Progenitor cell of endocrine pancreas (in vitro differentiated cells): ENCODE data around the gene MYRIP. TPM values are rescaled to one million over a fixed set of nuclear protein-coding genes. Genes with fewer than 3 reads are reported as not detected.
"Not testable (repeated sequence)": the region's sequence is repeated elsewhere in the genome, so short reads cannot be mapped to it uniquely, and the experiment has no call there.

Experiments
- DNase-seq: peaks from one replicate; pipeline ENCODE4 v3.0.0; 2021; ENCODE audit warnings: low spot score; ENCODE audit not compliant: unreplicated experiment
- H3K27ac Mint-ChIP-seq: 2 replicates; pipeline ENCODE4 v1.8.0; 2021; ENCODE audit warnings: mild to moderate bottlenecking, moderate library complexity, mixed read lengths
- H3K27me3 Mint-ChIP-seq: 2 replicates; pipeline ENCODE4 v1.8.0; 2021; ENCODE audit warnings: mixed read lengths
- H3K36me3 Mint-ChIP-seq: 2 replicates; pipeline ENCODE4 v1.8.0; 2022; ENCODE audit warnings: mixed read lengths; ENCODE audit not compliant: insufficient read depth
- H3K4me1 Mint-ChIP-seq: 2 replicates; pipeline ENCODE4 v1.8.0; 2021; ENCODE audit warnings: low read depth, mixed read lengths
- H3K4me3 Mint-ChIP-seq: 2 replicates; pipeline ENCODE4 v1.8.0; 2021; ENCODE audit warnings: low read depth, mild to moderate bottlenecking, moderate library complexity, mixed read lengths
- H3K9me3 Mint-ChIP-seq: 2 replicates; pipeline ENCODE4 v1.8.0; 2021; ENCODE audit warnings: low read depth, mixed read lengths
- total RNA-seq: library from RNA; stranded (reverse); gene quantifications from 2 replicates; pipeline ENCODE4 v1.2.1, GENCODE V29; 2021
- TF ChIP-seq, protein P1 (sequence below): fragments of 200-600 bp; sonication (generic); IDR thresholded peaks from one replicate; pipeline ENCODE4 v1.5.0; 2021; ENCODE audit warnings: antibody characterized with exemption, mild to moderate bottlenecking; ENCODE audit not compliant: unreplicated experiment

MYRIP gene
- total RNA-seq, 1 donor from 2014 or later, result 0.57 TPM

GRCh38 chr3:40070816-40071215, 261.4 kb downstream of the MYRIP start:
- no peaks in the 10 kb centered on the region for H3K9me3 Mint-ChIP-seq

DNA sequence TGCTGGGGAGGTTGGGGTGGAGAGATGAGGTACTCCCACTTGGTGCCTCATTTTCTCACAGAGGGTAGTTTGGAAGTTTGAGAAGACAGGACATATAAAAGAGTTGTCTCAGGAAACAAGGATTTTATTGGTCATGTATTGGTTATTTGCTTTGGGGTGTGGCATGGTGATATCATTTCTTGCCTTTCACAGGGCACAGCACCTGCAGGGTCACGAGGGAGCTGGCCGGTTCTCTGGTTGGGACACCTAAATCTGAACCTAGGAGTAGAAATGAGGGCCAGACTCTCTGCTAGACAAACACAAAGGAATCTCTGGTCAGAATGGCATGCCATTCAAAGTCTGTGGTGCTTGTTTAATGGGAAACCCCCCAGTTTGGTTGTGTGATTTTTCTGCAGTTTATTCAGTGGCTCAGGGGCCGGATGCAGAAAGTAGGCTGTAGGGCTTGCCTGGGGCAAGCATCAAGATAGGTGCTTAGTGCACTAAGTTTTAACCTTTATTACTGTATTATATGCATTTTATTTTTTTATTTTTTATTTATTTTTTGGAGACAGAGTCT, 262.4 kb downstream of the MYRIP start:
- peaks cover 3% of the 10 kb centered on the region for H3K27me3 Mint-ChIP-seq
- no peak overlapping the region for H3K27ac Mint-ChIP-seq
- DNase-seq, result no peak
- no peaks in the 10 kb centered on the region for H3K9me3 Mint-ChIP-seq
- no peaks in the 10 kb centered on the region for H3K36me3 Mint-ChIP-seq
- H3K4me3 Mint-ChIP-seq, result no peak overlapping the region
- peaks cover 6% of the 10 kb centered on the region for H3K4me1 Mint-ChIP-seq
- TF ChIP-seq, protein P1, sequence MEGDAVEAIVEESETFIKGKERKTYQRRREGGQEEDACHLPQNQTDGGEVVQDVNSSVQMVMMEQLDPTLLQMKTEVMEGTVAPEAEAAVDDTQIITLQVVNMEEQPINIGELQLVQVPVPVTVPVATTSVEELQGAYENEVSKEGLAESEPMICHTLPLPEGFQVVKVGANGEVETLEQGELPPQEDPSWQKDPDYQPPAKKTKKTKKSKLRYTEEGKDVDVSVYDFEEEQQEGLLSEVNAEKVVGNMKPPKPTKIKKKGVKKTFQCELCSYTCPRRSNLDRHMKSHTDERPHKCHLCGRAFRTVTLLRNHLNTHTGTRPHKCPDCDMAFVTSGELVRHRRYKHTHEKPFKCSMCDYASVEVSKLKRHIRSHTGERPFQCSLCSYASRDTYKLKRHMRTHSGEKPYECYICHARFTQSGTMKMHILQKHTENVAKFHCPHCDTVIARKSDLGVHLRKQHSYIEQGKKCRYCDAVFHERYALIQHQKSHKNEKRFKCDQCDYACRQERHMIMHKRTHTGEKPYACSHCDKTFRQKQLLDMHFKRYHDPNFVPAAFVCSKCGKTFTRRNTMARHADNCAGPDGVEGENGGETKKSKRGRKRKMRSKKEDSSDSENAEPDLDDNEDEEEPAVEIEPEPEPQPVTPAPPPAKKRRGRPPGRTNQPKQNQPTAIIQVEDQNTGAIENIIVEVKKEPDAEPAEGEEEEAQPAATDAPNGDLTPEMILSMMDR, result no peak

More at GRCh38 chr3:40070816-40071215, 261.4 kb downstream of the MYRIP start:
- TF ChIP-seq, protein P1, result no peak
- DNase-seq, result no peak
- no peaks in the 10 kb centered on the region for H3K36me3 Mint-ChIP-seq
- peaks cover 3% of the 10 kb centered on the region for H3K27me3 Mint-ChIP-seq
- H3K4me1 Mint-ChIP-seq, result peaks cover 6% of the 10 kb centered on the region
- H3K4me3 Mint-ChIP-seq, result no peak overlapping the region
- H3K27ac Mint-ChIP-seq, result no peak overlapping the region

DNA sequence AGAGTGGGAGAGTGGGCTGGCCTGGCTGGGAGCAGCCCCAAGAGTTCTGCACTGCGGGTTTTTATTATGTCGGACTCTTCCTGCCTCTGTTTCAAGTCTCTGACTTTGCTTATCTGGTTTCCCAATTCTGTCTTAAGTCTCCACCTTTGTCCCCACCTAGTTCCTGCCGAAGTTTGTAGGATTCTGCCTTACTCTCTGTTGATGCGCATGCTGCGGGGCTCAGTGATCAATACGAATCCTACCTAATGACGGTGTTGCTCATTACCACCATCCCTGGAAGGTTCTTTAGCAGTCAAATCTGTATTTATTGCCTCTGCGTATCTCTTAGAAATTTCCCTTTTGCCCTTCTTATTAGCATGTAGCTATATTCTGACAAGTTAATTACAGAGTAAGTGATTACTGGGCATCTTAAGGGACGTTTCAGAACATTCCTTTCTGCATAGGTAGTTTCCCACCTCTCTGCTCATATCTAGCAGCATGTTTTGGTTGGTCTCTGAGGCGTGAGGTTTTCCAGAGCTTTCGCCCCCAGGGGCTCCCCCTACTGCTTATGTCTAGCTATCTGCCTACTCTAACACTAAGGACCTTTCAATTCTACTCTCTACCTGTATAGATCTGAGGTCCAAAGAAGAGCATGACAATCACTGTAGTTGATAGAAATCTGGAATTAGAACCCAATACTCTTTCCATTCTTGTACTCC, 264.1 kb downstream of the MYRIP start:
- Mint-ChIP-seq H3K27ac (no peak overlapping the region), H3K4me3 (no peak overlapping the region), H3K27me3 (peaks cover 3% of the 10 kb centered on the region), H3K4me1 (peaks cover 6% of the 10 kb centered on the region), H3K36me3 (no peaks in the 10 kb centered on the region), H3K9me3 (no peaks in the 10 kb centered on the region)
- TF ChIP-seq, protein P1, result peak; percentile 36
- DNase-seq, result no peak

DNA sequence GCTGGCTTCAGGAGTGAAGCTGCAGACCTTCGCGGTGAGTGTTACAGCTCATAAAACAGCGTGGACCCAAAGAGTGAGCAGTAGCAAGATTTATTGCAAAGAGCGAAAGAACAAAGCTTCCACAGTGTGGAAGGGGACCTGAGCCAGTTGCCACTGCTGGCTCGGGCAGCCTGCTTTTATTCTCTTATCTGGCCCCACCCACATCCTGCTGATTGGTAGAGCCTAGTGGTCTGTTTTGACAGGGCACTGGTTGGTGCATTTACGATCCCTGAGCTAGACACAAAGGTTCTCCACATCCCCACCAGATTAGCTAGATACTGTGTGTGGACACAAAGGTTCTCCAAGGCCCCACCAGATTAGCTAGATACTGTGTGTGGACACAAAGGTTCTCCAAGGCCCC, 267.7 kb downstream of the MYRIP start:
- not testable (repeated sequence) for H3K36me3 Mint-ChIP-seq, H3K27ac Mint-ChIP-seq, H3K27me3 Mint-ChIP-seq, H3K9me3 Mint-ChIP-seq, H3K4me1 Mint-ChIP-seq, DNase-seq, H3K4me3 Mint-ChIP-seq

DNA sequence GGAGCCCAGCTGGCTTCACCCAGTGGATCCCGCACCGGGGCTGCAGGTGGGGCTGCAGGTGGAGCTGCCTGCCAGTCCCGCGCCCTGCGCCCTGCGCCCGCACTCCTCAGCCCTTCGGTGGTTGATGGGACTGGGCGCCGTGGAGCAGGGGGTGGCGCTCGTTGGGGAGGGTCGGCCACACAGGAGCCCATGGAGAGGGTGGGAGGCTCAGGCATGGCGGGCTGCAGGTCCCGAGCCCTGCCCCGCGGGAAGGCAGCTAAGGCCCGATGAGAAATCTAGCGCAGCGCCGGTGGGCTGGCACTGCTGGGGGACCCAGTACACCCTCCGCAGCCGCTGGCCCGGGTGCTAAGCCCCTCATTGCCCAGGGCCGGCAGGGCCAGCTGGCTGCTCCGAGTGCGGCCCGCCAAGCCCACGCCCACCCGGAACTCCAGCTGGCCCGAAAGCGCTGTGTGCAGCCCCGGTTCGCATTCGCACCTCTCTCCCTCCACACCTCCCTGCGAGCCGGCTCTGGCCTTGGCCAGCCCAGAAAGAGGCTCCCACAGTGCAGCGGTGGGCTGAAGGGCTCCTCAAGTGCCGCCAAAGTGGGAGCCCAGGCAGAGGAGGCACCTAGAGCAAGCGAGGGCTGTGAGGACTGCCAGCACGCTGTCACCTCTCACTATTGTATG, 268.6 kb downstream of the MYRIP start:
- H3K4me3 Mint-ChIP-seq, H3K4me1 Mint-ChIP-seq, DNase-seq, H3K27me3 Mint-ChIP-seq, H3K9me3 Mint-ChIP-seq, H3K36me3 Mint-ChIP-seq, H3K27ac Mint-ChIP-seq: not testable (repeated sequence)

DNA sequence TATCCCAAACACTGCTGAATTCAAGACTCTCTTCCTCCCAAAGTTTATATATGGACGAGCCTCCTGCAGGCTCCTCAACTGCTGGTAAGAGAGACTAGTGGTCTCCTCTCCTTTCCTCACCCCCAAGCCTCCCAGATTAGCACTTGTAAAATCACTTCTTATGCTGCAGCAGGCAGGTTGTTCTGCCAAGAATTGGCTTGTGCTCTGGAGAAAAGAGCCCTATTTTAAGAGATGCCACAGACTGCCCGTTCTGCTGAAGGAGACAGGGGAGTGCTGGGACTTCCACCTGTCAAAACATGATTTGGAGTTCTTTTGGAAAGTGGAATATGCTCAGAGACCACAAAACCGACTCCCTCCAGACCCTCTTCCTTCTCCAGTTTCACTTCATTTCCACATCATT, 269.2 kb downstream of the MYRIP start:
- H3K27me3 Mint-ChIP-seq, result no peaks in the 10 kb centered on the region
- no peak overlapping the region for H3K27ac Mint-ChIP-seq
- no peak overlapping the region for H3K4me3 Mint-ChIP-seq
- H3K9me3 Mint-ChIP-seq, result peaks cover 8% of the 10 kb centered on the region
- no peaks in the 10 kb centered on the region for H3K4me1 Mint-ChIP-seq
- no peak for DNase-seq
- TF ChIP-seq, protein P1, result no peak
- no peaks in the 10 kb centered on the region for H3K36me3 Mint-ChIP-seq
